Kidney (tissue), 14 donors: ENCODE results near the gene HSD17B14. TPM values are rescaled to one million over a fixed set of nuclear protein-coding genes. Genes with fewer than 3 reads are reported as not detected.
A peak's percentile ranks its signal among the peaks of the same experiment; 100 is the strongest.

ENCODE experiments used
- DNase-seq, 5 donors: peaks; one replicate each; pipeline ENCODE4 v3.0.0-alpha.2; 2013 to 2020
- FAIRE-seq: peaks from 2 replicates; lab custom pipeline; 2012; peaks lifted over from hg19 to GRCh38; lab: Jason Lieb, UNC
- H3K27ac ChIP-seq, 2 donors: one replicate each; pipeline ENCODE4 v1.7.0; 2013; ENCODE audit warnings: low read depth in 2 of 2, low read length in 2 of 2, inconsistent platforms in 1 of 2
- H3K27me3 ChIP-seq: one replicate; pipeline ENCODE4 v1.7.1; 2013; ENCODE audit warnings: low read length, inconsistent platforms; ENCODE audit not compliant: control insufficient read depth, insufficient read depth
- H3K36me3 ChIP-seq, 3 donors: one replicate each; pipeline versions ENCODE4 v1.7.0 to v1.7.1; 2013; ENCODE audit warnings: low read length in 3 of 3, control low read depth in 1 of 3, inconsistent platforms in 1 of 3; ENCODE audit not compliant: insufficient read depth in 3 of 3, control insufficient read depth in 2 of 3
- H3K4me1 ChIP-seq, 3 donors: one replicate each; pipeline versions ENCODE4 v1.7.0 to v1.7.1; 2013; ENCODE audit warnings: low read length in 3 of 3, inconsistent platforms in 1 of 3, low read depth in 1 of 3; ENCODE audit not compliant: control insufficient read depth in 2 of 3, insufficient read depth in 2 of 3
- H3K4me3 ChIP-seq, 3 donors: one replicate each; pipeline versions ENCODE4 v1.7.0 to v1.8.1; 2013; ENCODE audit warnings: low read length in 3 of 3, control low read depth in 1 of 3, inconsistent platforms in 1 of 3
- H3K9ac ChIP-seq, 3 donors: one replicate each; pipeline versions ENCODE4 v1.7.0 to v1.7.1; 2013; ENCODE audit warnings: low read length in 3 of 3, control low read depth in 1 of 3, inconsistent platforms in 1 of 3
- H3K9me3 ChIP-seq, 3 donors: one replicate each; pipeline versions ENCODE4 v1.7.0 to v1.7.1; 2013; ENCODE audit warnings: low read length in 3 of 3, control low read depth in 1 of 3, inconsistent platforms in 1 of 3; ENCODE audit not compliant: control insufficient read depth in 2 of 3, insufficient read depth in 1 of 3
- intact Hi-C: fragments of 100-400 bp; cut with DNase I; formaldehyde crosslinking; loops from one replicate; pipeline ENCODE4 v1.11.1; 2022
- polyA plus RNA-seq: library from polyadenylated mRNA; stranded (reverse); fragments of 350-450 nt; fragmentation: Illumina TruSeq; extraction: RNeasy Lipid Tissue Mini Kit (QIAGEN cat#74804); gene quantifications from one replicate; pipeline ENCODE4 v1.2.3, GENCODE V29; 2014; ENCODE audit warnings: low read depth, low replicate concordance; ENCODE audit not compliant: insufficient read depth
- total RNA-seq: library from RNA; stranded (reverse); fragmentation: NEBNext Ultra II Directional; extraction: Animal tissue kit (Norgen Biotek cat#: 25700); gene quantifications from one replicate; pipeline ENCODE4 v1.2.1, GENCODE V29; 2021
- TF ChIP-seq, protein P1 (sequence below): IDR thresholded peaks from 3 replicates; pipeline ENCODE4 v1.5.1; 2012; ENCODE audit warnings: mild to moderate bottlenecking, moderate library complexity, borderline replicate concordance; ENCODE audit not compliant: insufficient read depth; ENCODE audit errors: extremely low read depth
- donor health status: control.
- donor health status: control.
- donor health status: control.
- donor health status: control.
- donor health status: control.
- donor health status: DM: yes; HTN: yes; CAD: no.
- donor health status: Normal renal cell carcinoma (clear cell type).

The HSD17B14 gene
- total and polyA plus RNA-seq, 2 donors from 2014 or later, result 5.2 to 141 TPM

DNA sequence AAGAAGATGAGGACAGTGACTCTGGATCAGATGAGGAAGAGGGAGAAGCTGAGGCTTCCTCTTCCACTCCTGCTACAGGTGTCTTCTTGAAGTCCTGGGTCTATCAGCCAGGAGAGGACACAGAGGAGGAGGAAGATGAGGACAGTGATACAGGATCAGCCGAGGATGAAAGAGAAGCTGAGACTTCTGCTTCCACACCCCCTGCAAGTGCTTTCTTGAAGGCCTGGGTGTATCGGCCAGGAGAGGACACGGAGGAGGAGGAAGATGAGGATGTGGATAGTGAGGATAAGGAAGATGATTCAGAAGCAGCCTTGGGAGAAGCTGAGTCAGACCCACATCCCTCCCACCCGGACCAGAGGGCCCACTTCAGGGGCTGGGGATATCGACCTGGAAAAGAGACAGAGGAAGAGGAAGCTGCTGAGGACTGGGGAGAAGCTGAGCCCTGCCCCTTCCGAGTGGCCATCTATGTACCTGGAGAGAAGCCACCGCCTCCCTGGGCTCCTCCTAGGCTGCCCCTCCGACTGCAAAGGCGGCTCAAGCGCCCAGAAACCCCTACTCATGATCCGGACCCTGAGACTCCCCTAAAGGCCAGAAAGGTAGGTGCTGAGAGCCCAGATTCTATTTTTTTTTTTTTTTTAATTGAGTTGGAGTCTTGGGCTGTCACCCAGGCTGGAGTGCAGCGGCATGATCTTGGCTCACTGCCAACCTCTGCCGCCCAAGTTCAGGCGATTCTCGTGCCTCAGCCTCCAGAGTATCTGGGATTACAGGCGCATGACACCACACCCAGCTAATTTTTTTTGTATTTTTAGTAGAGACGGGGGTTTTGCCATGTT, 38.2 kb upstream of the HSD17B14 start:
- Histone ChIP-seq H3K27ac (peak overlapping the region; percentile 100), H3K9ac (peak overlapping the region in 2 of 3 donors; percentile 96 to 100), H3K4me3 (peak overlapping the region; percentile 37 to 100 (median 99)), H3K9me3 (no peaks in the 10 kb centered on the region), H3K36me3 (peaks cover 0 to 14% (median 2%) of the 10 kb centered on the region in 3 donors), H3K27me3 (no peaks in the 10 kb centered on the region), H3K4me1 (peaks cover 4 to 26% (median 13%) of the 10 kb centered on the region in 3 donors)
- intact Hi-C loops, result no loop called here
- FAIRE-seq (no peak), DNase-seq (no peak)
- TF ChIP-seq, protein P1, sequence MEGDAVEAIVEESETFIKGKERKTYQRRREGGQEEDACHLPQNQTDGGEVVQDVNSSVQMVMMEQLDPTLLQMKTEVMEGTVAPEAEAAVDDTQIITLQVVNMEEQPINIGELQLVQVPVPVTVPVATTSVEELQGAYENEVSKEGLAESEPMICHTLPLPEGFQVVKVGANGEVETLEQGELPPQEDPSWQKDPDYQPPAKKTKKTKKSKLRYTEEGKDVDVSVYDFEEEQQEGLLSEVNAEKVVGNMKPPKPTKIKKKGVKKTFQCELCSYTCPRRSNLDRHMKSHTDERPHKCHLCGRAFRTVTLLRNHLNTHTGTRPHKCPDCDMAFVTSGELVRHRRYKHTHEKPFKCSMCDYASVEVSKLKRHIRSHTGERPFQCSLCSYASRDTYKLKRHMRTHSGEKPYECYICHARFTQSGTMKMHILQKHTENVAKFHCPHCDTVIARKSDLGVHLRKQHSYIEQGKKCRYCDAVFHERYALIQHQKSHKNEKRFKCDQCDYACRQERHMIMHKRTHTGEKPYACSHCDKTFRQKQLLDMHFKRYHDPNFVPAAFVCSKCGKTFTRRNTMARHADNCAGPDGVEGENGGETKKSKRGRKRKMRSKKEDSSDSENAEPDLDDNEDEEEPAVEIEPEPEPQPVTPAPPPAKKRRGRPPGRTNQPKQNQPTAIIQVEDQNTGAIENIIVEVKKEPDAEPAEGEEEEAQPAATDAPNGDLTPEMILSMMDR, result no peak

DNA sequence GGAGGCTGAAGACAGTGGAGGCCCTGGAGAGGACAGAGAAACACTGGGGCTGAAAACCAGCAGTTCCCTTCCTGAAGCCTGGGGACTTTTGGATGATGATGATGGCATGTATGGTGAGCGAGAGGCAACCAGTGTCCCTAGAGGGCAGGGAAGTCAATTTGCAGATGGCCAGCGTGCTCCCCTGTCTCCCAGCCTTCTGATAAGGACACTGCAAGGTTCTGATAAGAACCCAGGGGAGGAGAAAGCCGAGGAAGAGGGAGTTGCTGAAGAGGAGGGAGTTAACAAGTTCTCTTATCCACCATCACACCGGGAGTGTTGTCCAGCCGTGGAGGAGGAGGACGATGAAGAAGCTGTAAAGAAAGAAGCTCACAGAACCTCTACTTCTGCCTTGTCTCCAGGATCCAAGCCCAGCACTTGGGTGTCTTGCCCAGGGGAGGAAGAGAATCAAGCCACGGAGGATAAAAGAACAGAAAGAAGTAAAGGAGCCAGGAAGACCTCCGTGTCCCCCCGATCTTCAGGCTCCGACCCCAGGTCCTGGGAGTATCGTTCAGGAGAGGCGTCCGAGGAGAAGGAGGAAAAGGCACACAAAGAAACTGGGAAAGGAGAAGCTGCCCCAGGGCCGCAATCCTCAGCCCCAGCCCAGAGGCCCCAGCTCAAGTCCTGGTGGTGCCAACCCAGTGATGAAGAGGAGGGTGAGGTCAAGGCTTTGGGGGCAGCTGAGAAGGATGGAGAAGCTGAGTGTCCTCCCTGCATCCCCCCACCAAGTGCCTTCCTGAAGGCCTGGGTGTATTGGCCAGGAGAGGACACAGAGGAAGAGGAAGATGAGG, 37.4 kb upstream of the HSD17B14 start:
- DNase-seq (no peak), FAIRE-seq (no peak)
- peak overlapping the region; percentile 100 for H3K27ac ChIP-seq
- H3K9ac ChIP-seq, result peak overlapping the region; percentile 96 to 100 (median 99)
- no peaks in the 10 kb centered on the region for H3K27me3 ChIP-seq
- intact Hi-C loops, result no loop called here
- peaks cover 4 to 26% (median 13%) of the 10 kb centered on the region in 3 donors for H3K4me1 ChIP-seq
- peaks cover 0 to 14% (median 2%) of the 10 kb centered on the region in 3 donors for H3K36me3 ChIP-seq
- TF ChIP-seq, protein P1, result no peak
- peak overlapping the region; percentile 98 to 100 (median 99) for H3K4me3 ChIP-seq
- H3K9me3 ChIP-seq, result no peaks in the 10 kb centered on the region

DNA sequence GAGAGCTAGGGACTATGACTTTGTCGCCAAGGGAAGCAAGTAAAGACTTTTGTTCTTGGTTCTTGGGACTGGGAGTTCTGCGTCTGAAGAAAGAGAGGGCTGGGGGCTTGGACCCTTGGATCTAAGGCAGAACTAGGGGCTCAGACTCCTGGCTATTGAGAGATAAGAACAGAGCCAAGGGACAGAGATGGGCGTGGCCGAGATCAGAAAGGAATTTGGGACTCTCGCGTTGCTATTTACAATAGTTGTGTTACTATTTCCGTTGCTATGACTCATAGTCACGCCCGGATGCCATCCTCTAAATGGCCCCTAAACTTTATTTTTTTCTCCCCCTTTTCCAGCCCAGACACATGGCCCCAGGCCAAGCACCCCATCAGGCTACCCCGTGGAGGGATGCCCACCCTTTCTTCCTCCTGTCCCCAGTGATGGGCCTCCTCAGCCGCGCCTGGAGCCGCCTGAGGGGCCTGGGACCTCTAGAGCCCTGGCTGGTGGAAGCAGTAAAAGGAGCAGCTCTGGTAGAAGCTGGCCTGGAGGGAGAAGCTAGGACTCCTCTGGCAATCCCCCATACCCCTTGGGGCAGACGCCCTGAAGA, 36.7 kb upstream of the HSD17B14 start:
- intact Hi-C loops, result no loop called here
- Histone ChIP-seq H3K36me3 (peaks cover 0 to 14% (median 2%) of the 10 kb centered on the region in 3 donors), H3K9ac (peak overlapping the region; percentile 99 to 100 (median 100)), H3K27ac (peak overlapping the region; percentile 100), H3K4me1 (peaks cover 4 to 26% (median 13%) of the 10 kb centered on the region in 3 donors), H3K4me3 (peak overlapping the region; percentile 98 to 100 (median 99)), H3K27me3 (no peaks in the 10 kb centered on the region), H3K9me3 (no peaks in the 10 kb centered on the region)
- FAIRE-seq (no peak), DNase-seq (peak; percentile 90 to 98 (median 94))
- TF ChIP-seq, protein P1, result no peak
